DOHH2 (cell line): ENCODE data around the gene MRPL33.

Source experiments
- H3F3A ChIP-seq: fragments of 200-600 bp; sonication (generic), shearing (Covaris generic); 2 replicates; pipeline ENCODE4 v1.6.0; 2016; ENCODE audit warnings: antibody characterized with exemption, mild to moderate bottlenecking; ENCODE audit not compliant: control insufficient read depth, insufficient read depth
- H3K27ac ChIP-seq: fragments of 200-600 bp; sonication (generic); 2 replicates; pipeline ENCODE4 v1.5.1; 2014; ENCODE audit warnings: low read depth, mild to moderate bottlenecking, low read length, moderate library complexity
- H3K27me3 ChIP-seq: fragments of 200-600 bp; sonication (generic); 2 replicates; pipeline ENCODE4 v1.6.1; 2014; ENCODE audit warnings: mild to moderate bottlenecking, low read length, mixed read lengths; ENCODE audit not compliant: control insufficient read depth
- H3K36me3 ChIP-seq: fragments of 200-600 bp; sonication (generic); 2 replicates; pipeline ENCODE4 v1.6.1; 2014; ENCODE audit warnings: mild to moderate bottlenecking, low read length, moderate library complexity, mixed read lengths; ENCODE audit not compliant: control insufficient read depth
- H3K4me1 ChIP-seq: fragments of 200-600 bp; sonication (generic); 2 replicates; pipeline ENCODE4 v1.6.1; 2014; ENCODE audit warnings: mild to moderate bottlenecking, low read length, mixed read lengths; ENCODE audit not compliant: control insufficient read depth
- H3K4me2 ChIP-seq: fragments of 200-600 bp; sonication (generic); 2 replicates; pipeline ENCODE4 v1.6.0; 2014; ENCODE audit warnings: mild to moderate bottlenecking, low read length, moderate library complexity
- H3K4me3 ChIP-seq: fragments of 200-600 bp; sonication (generic); 2 replicates; pipeline ENCODE4 v1.5.1; 2014; ENCODE audit warnings: mild to moderate bottlenecking, low read length, mixed read lengths
- H3K79me2 ChIP-seq: fragments of 200-600 bp; sonication (generic); 2 replicates; pipeline ENCODE4 v1.6.1; 2014; ENCODE audit warnings: mild to moderate bottlenecking, low read length, mixed read lengths; ENCODE audit not compliant: control insufficient read depth
- H3K9me2 ChIP-seq: fragments of 200-600 bp; sonication (generic); replicated peaks from 2 replicates; pipeline ENCODE4 v1.6.1; 2014; ENCODE audit warnings: mild to moderate bottlenecking, low read length, mixed read lengths; ENCODE audit not compliant: control insufficient read depth
- H3K9me3 ChIP-seq: fragments of 200-600 bp; sonication (generic); 2 replicates; pipeline ENCODE4 v1.6.1; 2014; ENCODE audit warnings: antibody characterized with exemption, low read length, mixed read lengths; ENCODE audit not compliant: control insufficient read depth, insufficient read depth
- H4K20me1 ChIP-seq: fragments of 200-600 bp; sonication (generic); 2 replicates; pipeline ENCODE4 v1.6.0; 2014; ENCODE audit warnings: low read depth, mild to moderate bottlenecking, antibody characterized with exemption, low read length, moderate library complexity; ENCODE audit not compliant: control insufficient read depth, insufficient read depth
- EZH2phosphoT487 ChIP-seq: fragments of 200-600 bp; sonication (generic); IDR thresholded peaks from 2 replicates; pipeline ENCODE4 v1.6.1; 2017; ENCODE audit warnings: borderline replicate concordance, mild to moderate bottlenecking, antibody characterized with exemption, low read length, moderate library complexity, mixed read lengths
- TF ChIP-seq, protein P1 (sequence below): fragments of 200-600 bp; sonication (generic); IDR thresholded peaks from one replicate; pipeline ENCODE4 v1.5.1; 2014; ENCODE audit warnings: antibody characterized with exemption, mild to moderate bottlenecking, low read depth, low read length; ENCODE audit not compliant: poor library complexity, severe bottlenecking

MRPL33 gene

GRCh38 chr2:27772804-27773203 is 1.3 kb downstream of the MRPL33 start:
- peaks cover 55% of the 10 kb centered on the region for H3K79me2 ChIP-seq

GRCh38 chr2:27773959-27774358 is 2.4 kb downstream of the MRPL33 start:
- TF ChIP-seq, protein P1, sequence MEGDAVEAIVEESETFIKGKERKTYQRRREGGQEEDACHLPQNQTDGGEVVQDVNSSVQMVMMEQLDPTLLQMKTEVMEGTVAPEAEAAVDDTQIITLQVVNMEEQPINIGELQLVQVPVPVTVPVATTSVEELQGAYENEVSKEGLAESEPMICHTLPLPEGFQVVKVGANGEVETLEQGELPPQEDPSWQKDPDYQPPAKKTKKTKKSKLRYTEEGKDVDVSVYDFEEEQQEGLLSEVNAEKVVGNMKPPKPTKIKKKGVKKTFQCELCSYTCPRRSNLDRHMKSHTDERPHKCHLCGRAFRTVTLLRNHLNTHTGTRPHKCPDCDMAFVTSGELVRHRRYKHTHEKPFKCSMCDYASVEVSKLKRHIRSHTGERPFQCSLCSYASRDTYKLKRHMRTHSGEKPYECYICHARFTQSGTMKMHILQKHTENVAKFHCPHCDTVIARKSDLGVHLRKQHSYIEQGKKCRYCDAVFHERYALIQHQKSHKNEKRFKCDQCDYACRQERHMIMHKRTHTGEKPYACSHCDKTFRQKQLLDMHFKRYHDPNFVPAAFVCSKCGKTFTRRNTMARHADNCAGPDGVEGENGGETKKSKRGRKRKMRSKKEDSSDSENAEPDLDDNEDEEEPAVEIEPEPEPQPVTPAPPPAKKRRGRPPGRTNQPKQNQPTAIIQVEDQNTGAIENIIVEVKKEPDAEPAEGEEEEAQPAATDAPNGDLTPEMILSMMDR: no peak
- TF ChIP-seq EZH2phosphoT487: no peak
- no peaks in the 10 kb centered on the region for H3K9me3 ChIP-seq
- peaks cover 17% of the 10 kb centered on the region for H3K4me1 ChIP-seq
- peaks cover 31% of the 10 kb centered on the region for H3K36me3 ChIP-seq
- H3K9me2 ChIP-seq: no peaks in the 10 kb centered on the region
- no peaks in the 10 kb centered on the region for H3K27me3 ChIP-seq
- H3K4me2 ChIP-seq: no peak overlapping the region
- H3K79me2 ChIP-seq: peaks cover 62% of the 10 kb centered on the region
- H3F3A ChIP-seq: no peaks in the 10 kb centered on the region
- H3K27ac ChIP-seq: no peak overlapping the region
- no peaks in the 10 kb centered on the region for H4K20me1 ChIP-seq
- no peak overlapping the region for H3K4me3 ChIP-seq

More at GRCh38 chr2:27772804-27773203, 1.3 kb downstream of the MRPL33 start:
- Histone ChIP-seq H3K4me2 (peak overlapping the region; percentile 66), H3K27me3 (peaks cover 3% of the 10 kb centered on the region; the same call in 1 of the 2 replicates), H4K20me1 (no peaks in the 10 kb centered on the region), H3K36me3 (peaks cover 26% of the 10 kb centered on the region), H3K4me1 (peaks cover 17% of the 10 kb centered on the region), H3F3A (no peaks in the 10 kb centered on the region), H3K27ac (no peak overlapping the region), H3K9me2 (no peaks in the 10 kb centered on the region), H3K9me3 (no peaks in the 10 kb centered on the region), H3K4me3 (peak overlapping the region; percentile 93)
- TF ChIP-seq EZH2phosphoT487: no peak
- TF ChIP-seq, protein P1: no peak

DNA sequence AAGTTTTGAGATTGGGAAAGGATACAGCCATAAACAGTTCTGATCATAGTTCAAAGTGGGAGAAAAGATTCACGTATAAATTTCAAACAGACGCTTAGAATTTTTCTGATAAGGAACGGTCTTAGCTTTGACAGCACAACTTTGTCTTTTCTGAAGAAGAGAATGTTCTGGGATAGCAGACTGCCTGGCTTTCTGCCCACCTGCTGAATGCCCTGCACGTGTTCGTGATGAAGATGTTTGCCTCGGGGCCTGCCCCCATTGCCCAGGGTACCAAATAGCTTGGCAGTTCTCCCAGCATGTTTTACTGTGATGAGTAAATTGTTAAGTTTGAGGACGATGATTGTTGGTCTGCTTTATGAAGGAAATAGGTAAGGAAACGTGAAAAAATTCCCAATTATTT is 4.6 kb downstream of the MRPL33 start:
- 0 out of 2 replicates have a peak, but pooled peaks cover 5% of the 10 kb centered on the region for H4K20me1 ChIP-seq
- H3K4me2 ChIP-seq: no peak overlapping the region
- peaks cover 42% of the 10 kb centered on the region for H3K36me3 ChIP-seq
- no peak overlapping the region for H3K27ac ChIP-seq
- no peaks in the 10 kb centered on the region for H3F3A ChIP-seq
- no peaks in the 10 kb centered on the region for H3K27me3 ChIP-seq
- peaks cover 65% of the 10 kb centered on the region for H3K79me2 ChIP-seq
- TF ChIP-seq EZH2phosphoT487: no peak
- TF ChIP-seq, protein P1: no peak
- H3K4me1 ChIP-seq: peaks cover 13% of the 10 kb centered on the region
- H3K9me2 ChIP-seq: no peaks in the 10 kb centered on the region
- no peak overlapping the region for H3K4me3 ChIP-seq
- H3K9me3 ChIP-seq: no peaks in the 10 kb centered on the region
